K562 (cell line): ENCODE data around the gene ARFRP1. TPM values are rescaled to one million over a fixed set of nuclear protein-coding genes. Genes with fewer than 3 reads are reported as not detected.

Experiments
- ATF1 ChIP-seq, 2 experiments: fragments of 450-650 bp in 1 of 2; IDR thresholded peaks; 2 replicates each; pipeline ENCODE4 v1.6.1; 2016; ENCODE audit warnings: missing compliant biosample characterization in 1 of 2, missing genetic modification characterization in 1 of 2
- BRD4 ChIP-seq: fragments of 200-600 bp; sonication (generic); IDR thresholded peaks from 2 replicates; pipeline ENCODE4 v1.6.1; 2017; ENCODE audit warnings: inconsistent platforms
- CCAR2 ChIP-seq: fragments of 200-400 bp; formaldehyde crosslinking; IDR thresholded peaks from 2 replicates; pipeline ENCODE4 v1.6.1; 2017; ENCODE audit warnings: mild to moderate bottlenecking, low read depth, low read length
- CHD1 ChIP-seq: fragments of 200-600 bp; sonication (generic); IDR thresholded peaks from one replicate; pipeline ENCODE4 v1.6.1; 2012; ENCODE audit warnings: mild to moderate bottlenecking, moderate library complexity, low read length, inconsistent platforms
- CREB1 ChIP-seq, 2 experiments: sonication (generic) in 1 of 2; formaldehyde crosslinking in 1 of 2; IDR thresholded peaks; 2 replicates each; pipeline versions ENCODE4 v1.6.1 to v1.8.0; 2012 to 2022; ENCODE audit warnings: inconsistent platforms in 1 of 2, mild to moderate bottlenecking in 1 of 2, missing genetic modification reagents in 1 of 2, moderate library complexity in 1 of 2
- EHMT2 ChIP-seq: fragments of 450-650 bp; IDR thresholded peaks from 2 replicates; pipeline ENCODE4 v1.6.1; 2018; ENCODE audit warnings: antibody characterized with exemption
- HNRNPH1 ChIP-seq: fragments of 200-400 bp; formaldehyde crosslinking; optimal IDR thresholded peaks from 2 replicates; pipeline ENCODE3; 2017; ENCODE audit warnings: low read depth, mild to moderate bottlenecking, low read length, moderate library complexity
- ILK ChIP-seq: fragments of 450-650 bp; IDR thresholded peaks from 2 replicates; pipeline ENCODE4 v1.6.1; 2016; ENCODE audit warnings: missing genetic modification characterization, low read depth, mild to moderate bottlenecking, missing compliant biosample characterization, moderate library complexity, borderline replicate concordance
- NBN ChIP-seq: fragments of 450-650 bp; IDR thresholded peaks from 2 replicates; pipeline ENCODE4 v1.6.1; 2016; ENCODE audit warnings: low read depth, mild to moderate bottlenecking
- RBBP5 ChIP-seq: fragments of 200-600 bp; sonication (generic); IDR thresholded peaks from 2 replicates; pipeline ENCODE4 v1.6.1; 2012; ENCODE audit warnings: borderline replicate concordance, mild to moderate bottlenecking, low read length, control low read depth, inconsistent platforms; ENCODE audit not compliant: insufficient read depth, poor library complexity, severe bottlenecking
- RNF2 ChIP-seq: sonication (generic); IDR thresholded peaks from 2 replicates; pipeline ENCODE4 v1.6.1; 2016
- TOE1 ChIP-seq, 2 experiments: fragments of 450-650 bp in 1 of 2; sonication (generic) in 1 of 2; formaldehyde crosslinking in 1 of 2; IDR thresholded peaks; 2 replicates each; pipeline versions ENCODE4 v1.7.1 to v1.8.0; 2016 to 2022; ENCODE audit warnings: borderline replicate concordance in 2 of 2, mild to moderate bottlenecking in 2 of 2, antibody characterized with exemption in 1 of 2, inconsistent platforms in 1 of 2, low read depth in 1 of 2, missing genetic modification reagents in 1 of 2, moderate library complexity in 1 of 2
- ZNF780A ChIP-seq: fragments of 250-450 bp; sonication (Bioruptor Pico); IDR thresholded peaks from 2 replicates; pipeline ENCODE4 v1.5.0; 2021; ENCODE audit warnings: mild to moderate bottlenecking
- polyA plus RNA-seq, 8 experiments: library from polyadenylated mRNA; depleted of rRNA in 4 of 8; stranded (reverse) in 5 of 8; unstranded in 3 of 8; fragments of >200 nt; fragmentation: Nextera tagmentation in 2 of 8; fragmentation: Illumina TruSeq in 1 of 8; extraction: Ambion mirVana in 2 of 8; extraction: Trizol in 1 of 8; gene quantifications; 2 replicates each; pipeline versions ENCODE4 v1.2.1 to v1.2.3, GENCODE V29; 2011 to 2014; ENCODE audit warnings: inconsistent platforms in 1 of 8, missing spikeins in 1 of 8
- total RNA-seq, 7 experiments: library from RNA; depleted of rRNA in 6 of 7; stranded (reverse); fragments of >200 nt in 6 of 7; fragmentation: Illumina TruSeq in 2 of 7; extraction: Trizol in 2 of 7; gene quantifications; 2 replicates each; pipeline versions ENCODE4 v1.2.1 to v1.2.3, GENCODE V29; 2011 to 2021; ENCODE audit warnings: low replicate concordance in 1 of 7
- TF ChIP-seq, protein P1 (sequence below): fragments of 450-650 bp; IDR thresholded peaks from 2 replicates; pipeline ENCODE4 v1.6.1; 2016; ENCODE audit warnings: low read depth
- TF ChIP-seq, protein P2 (sequence below): fragments of 250-450 bp; sonication (Bioruptor Pico); IDR thresholded peaks from 2 replicates; pipeline ENCODE4 v1.4.0; 2020; ENCODE audit warnings: mild to moderate bottlenecking, moderate library complexity

The ARFRP1 gene
- total and polyA plus RNA-seq, 9 of the 15 experiments (the other 6 are each of a cell fraction or from before 2014, with no cell fraction given) = 2.2 to 78.9 (median 37.3) TPM

DNA sequence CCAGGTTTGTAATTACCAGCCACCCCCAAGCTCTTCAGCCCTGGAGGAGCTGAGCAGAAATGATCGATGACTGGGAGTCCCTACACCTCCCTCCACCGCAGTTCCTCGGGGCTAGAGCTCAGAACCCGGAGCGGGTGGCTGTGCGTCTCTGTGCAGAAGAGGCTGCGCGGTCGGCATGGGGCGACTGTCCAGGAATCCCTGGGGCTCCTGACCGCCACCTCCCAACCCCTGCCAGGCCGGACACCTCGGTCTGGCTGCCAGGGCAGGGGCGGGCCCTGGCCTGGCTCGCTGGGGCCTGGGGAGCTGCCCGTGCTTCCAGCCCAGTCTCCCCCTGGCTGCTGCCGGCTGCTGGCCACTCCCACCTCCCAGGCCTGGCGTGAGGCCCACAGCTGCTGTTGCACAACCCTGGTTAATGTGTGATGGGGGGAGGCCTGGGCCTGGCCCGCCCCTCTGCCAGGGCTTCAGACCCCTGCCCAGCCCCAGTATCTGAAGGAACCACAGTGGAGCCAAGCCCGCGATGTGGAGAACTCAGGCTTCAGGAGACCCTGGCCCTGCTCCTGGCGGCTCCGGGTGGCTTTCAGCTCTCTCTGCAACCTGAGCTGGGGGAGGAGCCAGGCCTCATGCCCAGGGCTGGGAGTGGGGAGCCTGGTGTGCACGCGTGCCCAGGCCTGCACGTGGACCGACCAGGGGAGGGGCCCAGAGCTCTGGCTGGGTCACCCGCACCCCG lies 33.0 kb upstream of the ARFRP1 start (continued):
- TF ChIP-seq TOE1 (IDR thresholded peaks at IDR 0.05; ENCODE audit: borderline replicate concordance) = 0 out of 2 replicates have a peak, but pooled peaks have one; percentile 30
- no peak for TF ChIP-seq TOE1 (CRISPR knock-in tag; IDR thresholded peaks at IDR 0.05; ENCODE audit: borderline replicate concordance, low read depth)
- TF ChIP-seq RBBP5 = peak; percentile 13
- TF ChIP-seq CCAR2 = no peak
- TF ChIP-seq EHMT2 = no peak
- no peak for TF ChIP-seq ATF1 (CRISPR knock-in tag; IDR thresholded peaks at IDR 0.05)
- peak; percentile 38; the same call in 1 of the 2 replicates for TF ChIP-seq ATF1 (tag; IDR thresholded peaks at IDR 0.05)
- TF ChIP-seq, protein P1, sequence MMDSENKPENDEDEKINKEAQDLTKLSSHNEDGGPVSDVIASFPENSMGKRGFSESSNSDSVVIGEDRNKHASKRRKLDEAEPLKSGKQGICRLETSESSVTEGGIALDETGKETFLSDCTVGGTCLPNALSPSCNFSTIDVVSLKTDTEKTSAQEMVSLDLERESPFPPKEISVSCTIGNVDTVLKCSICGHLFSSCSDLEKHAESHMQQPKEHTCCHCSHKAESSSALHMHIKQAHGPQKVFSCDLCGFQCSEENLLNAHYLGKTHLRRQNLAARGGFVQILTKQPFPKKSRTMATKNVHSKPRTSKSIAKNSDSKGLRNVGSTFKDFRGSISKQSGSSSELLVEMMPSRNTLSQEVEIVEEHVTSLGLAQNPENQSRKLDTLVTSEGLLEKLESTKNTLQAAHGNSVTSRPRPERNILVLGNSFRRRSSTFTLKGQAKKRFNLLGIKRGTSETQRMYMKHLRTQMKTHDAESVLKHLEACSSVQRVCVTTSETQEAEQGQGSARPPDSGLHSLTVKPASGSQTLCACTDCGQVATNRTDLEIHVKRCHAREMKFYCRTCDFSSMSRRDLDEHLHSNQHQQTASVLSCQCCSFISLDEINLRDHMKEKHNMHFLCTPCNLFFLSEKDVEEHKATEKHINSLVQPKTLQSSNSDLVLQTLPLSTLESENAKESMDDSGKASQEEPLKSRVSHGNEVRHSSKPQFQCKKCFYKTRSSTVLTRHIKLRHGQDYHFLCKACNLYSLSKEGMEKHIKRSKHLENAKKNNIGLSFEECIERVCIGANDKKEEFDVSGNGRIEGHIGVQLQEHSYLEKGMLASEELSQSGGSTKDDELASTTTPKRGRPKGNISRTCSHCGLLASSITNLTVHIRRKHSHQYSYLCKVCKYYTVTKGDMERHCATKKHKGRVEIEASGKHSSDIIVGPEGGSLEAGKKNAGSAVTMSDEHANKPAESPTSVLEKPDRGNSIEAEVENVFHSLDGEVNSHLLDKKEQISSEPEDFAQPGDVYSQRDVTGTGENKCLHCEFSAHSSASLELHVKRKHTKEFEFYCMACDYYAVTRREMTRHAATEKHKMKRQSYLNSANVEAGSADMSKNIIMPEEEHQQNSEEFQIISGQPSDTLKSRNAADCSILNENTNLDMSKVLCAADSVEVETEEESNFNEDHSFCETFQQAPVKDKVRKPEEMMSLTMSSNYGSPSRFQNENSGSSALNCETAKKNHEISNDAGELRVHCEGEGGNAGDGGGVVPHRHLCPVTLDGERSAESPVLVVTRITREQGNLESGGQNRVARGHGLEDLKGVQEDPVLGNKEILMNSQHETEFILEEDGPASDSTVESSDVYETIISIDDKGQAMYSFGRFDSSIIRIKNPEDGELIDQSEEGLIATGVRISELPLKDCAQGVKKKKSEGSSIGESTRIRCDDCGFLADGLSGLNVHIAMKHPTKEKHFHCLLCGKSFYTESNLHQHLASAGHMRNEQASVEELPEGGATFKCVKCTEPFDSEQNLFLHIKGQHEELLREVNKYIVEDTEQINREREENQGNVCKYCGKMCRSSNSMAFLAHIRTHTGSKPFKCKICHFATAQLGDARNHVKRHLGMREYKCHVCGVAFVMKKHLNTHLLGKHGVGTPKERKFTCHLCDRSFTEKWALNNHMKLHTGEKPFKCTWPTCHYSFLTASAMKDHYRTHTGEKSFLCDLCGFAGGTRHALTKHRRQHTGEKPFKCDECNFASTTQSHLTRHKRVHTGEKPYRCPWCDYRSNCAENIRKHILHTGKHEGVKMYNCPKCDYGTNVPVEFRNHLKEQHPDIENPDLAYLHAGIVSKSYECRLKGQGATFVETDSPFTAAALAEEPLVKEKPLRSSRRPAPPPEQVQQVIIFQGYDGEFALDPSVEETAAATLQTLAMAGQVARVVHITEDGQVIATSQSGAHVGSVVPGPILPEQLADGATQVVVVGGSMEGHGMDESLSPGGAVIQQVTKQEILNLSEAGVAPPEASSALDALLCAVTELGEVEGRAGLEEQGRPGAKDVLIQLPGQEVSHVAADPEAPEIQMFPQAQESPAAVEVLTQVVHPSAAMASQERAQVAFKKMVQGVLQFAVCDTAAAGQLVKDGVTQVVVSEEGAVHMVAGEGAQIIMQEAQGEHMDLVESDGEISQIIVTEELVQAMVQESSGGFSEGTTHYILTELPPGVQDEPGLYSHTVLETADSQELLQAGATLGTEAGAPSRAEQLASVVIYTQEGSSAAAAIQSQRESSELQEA = no peak
- TF ChIP-seq HNRNPH1 = no peak
- no peak for TF ChIP-seq NBN
- no peak for TF ChIP-seq ZNF780A
- TF ChIP-seq BRD4 = no peak
- peak; percentile 95 for TF ChIP-seq CHD1
- TF ChIP-seq CREB1 (IDR thresholded peaks at IDR 0.05) = 0 out of 2 replicates have a peak, but pooled peaks have one; percentile 32
- TF ChIP-seq CREB1 (CRISPR knock-in tag; IDR thresholded peaks at IDR 0.05) = no peak; the same call in 1 of the 2 replicates
- no peak for TF ChIP-seq ILK (tag)
- TF ChIP-seq, protein P2, sequence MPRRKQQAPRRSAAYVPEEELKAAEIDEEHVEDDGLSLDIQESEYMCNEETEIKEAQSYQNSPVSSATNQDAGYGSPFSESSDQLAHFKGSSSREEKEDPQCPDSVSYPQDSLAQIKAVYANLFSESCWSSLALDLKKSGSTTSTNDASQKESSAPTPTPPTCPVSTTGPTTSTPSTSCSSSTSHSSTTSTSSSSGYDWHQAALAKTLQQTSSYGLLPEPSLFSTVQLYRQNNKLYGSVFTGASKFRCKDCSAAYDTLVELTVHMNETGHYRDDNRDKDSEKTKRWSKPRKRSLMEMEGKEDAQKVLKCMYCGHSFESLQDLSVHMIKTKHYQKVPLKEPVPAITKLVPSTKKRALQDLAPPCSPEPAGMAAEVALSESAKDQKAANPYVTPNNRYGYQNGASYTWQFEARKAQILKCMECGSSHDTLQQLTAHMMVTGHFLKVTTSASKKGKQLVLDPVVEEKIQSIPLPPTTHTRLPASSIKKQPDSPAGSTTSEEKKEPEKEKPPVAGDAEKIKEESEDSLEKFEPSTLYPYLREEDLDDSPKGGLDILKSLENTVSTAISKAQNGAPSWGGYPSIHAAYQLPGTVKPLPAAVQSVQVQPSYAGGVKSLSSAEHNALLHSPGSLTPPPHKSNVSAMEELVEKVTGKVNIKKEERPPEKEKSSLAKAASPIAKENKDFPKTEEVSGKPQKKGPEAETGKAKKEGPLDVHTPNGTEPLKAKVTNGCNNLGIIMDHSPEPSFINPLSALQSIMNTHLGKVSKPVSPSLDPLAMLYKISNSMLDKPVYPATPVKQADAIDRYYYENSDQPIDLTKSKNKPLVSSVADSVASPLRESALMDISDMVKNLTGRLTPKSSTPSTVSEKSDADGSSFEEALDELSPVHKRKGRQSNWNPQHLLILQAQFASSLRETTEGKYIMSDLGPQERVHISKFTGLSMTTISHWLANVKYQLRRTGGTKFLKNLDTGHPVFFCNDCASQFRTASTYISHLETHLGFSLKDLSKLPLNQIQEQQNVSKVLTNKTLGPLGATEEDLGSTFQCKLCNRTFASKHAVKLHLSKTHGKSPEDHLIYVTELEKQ (CRISPR knock-in tag) = no peak
- TF ChIP-seq RNF2 = 0 out of 2 replicates have a peak, but pooled peaks have one; percentile 22
